Mammary epithelial cell (primary cell): ENCODE results near the gene SSPN.

Experiments used
- CTCF ChIP-seq, 2 donors: IDR thresholded peaks in 1 of 2; conservative IDR thresholded peaks in 1 of 2; 2 replicates each; pipeline ENCODE4 v1.5.1; 2011 to 2012; ENCODE audit warnings: inconsistent platforms in 2 of 2, low read length in 2 of 2, mild to moderate bottlenecking in 2 of 2, control low read depth in 1 of 2, low read depth in 1 of 2; ENCODE audit not compliant: insufficient read depth in 1 of 2; ENCODE audit errors: extremely low read depth in 1 of 2
- EZH2 ChIP-seq: IDR thresholded peaks from 2 replicates; pipeline ENCODE4 v1.6.1; 2012; ENCODE audit warnings: low read length, inconsistent platforms, borderline replicate concordance

DNA sequence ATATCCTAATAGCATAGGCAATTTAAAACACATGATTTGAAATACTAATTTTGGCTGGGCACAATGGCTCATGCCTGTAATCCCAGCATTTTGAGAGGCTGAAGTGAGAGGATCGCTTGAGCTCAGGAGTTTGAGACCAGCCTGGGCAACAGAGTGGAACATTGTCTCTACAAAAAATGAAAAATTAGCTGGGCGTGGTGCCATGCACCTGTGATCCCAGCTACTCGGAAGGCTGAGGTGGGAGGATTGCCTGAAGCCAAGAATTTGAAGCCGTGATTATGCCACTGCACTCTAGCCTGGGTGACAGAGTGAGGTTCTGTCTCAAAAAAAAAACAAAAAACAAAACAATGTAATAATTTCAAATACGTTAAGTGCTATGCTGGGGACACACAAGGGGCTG lies 83.3 kb downstream of the SSPN start:
- TF ChIP-seq CTCF (conservative IDR thresholded peaks at IDR 0.05 in 1 of 2, IDR thresholded peaks at IDR 0.05 in 1 of 2; ENCODE audit: extremely low read depth in 1 of 2, insufficient read depth in 1 of 2, low read depth in 1 of 2, low read length in 2 of 2) (no peak), EZH2 (no peak)
